Renal cortex interstitium (tissue), 11 donors: Measurements from ENCODE around the gene AADAT. TPM values are rescaled to one million over a fixed set of nuclear protein-coding genes. Genes with fewer than 3 reads are reported as not detected.

ENCODE experiments used
- DNase-seq, 11 donors: peaks; one replicate each; pipeline ENCODE4 v3.0.0-alpha.2; 2013; ENCODE audit warnings: low read depth in 9 of 11, low spot score in 4 of 11; ENCODE audit errors: extremely low read depth in 1 of 11
- polyA plus RNA-seq, 3 donors: library from polyadenylated mRNA; unstranded; fragments of 120-200 nt; gene quantifications; one replicate each; pipeline ENCODE4 v1.2.1, GENCODE V29; 2013; ENCODE audit not compliant: insufficient read length in 3 of 3

Gene AADAT
- polyA plus RNA-seq, 3 donors = 25.0 to 31.1 (median 28.4) TPM

- no peak for DNase-seq
These were observed 77.7 kb downstream of the AADAT start for GRCh38 chr4:170011921-170012628.

Other genes with a start within 250 kb of the AADAT start
- gene MFAP3L, start 63.6 kb downstream of the AADAT start, polyA plus RNA-seq = 10 to 100 TPM; 19.0 to 20.5 (median 20.4) TPM